H1 (cell line): ENCODE measurements around the gene TGFBI. TPM values are rescaled to one million over a fixed set of nuclear protein-coding genes. Genes with fewer than 3 reads are reported as not detected.

ENCODE experiments used
- BACH1 ChIP-seq: IDR thresholded peaks from 2 replicates; pipeline ENCODE4 v1.6.1; 2012; ENCODE audit warnings: low read length, improper control_type of control experiment
- CBX5 ChIP-seq: fragments of 300-800, 300-1000 bp; sonication (generic); IDR thresholded peaks from 2 replicates; pipeline ENCODE4 v1.7.1; 2016; ENCODE audit warnings: antibody characterized with exemption, low read length, low read depth
- HDAC6 ChIP-seq: IDR thresholded peaks from one replicate; pipeline ENCODE4 v1.7.1; 2012; ENCODE audit warnings: low read depth, mild to moderate bottlenecking, inconsistent platforms, low read length, moderate library complexity
- POLR2A ChIP-seq, 2 experiments: IDR thresholded peaks; 1 replicate in 1 of 2; 2 replicates in 1 of 2; pipeline ENCODE4 v1.6.1; 2011; ENCODE audit warnings: low read depth in 2 of 2, low read length in 2 of 2, mild to moderate bottlenecking in 2 of 2; ENCODE audit errors: control extremely low read depth in 1 of 2
- SIX5 ChIP-seq: IDR thresholded peaks from 2 replicates; pipeline ENCODE4 v1.6.1; 2011; ENCODE audit warnings: mild to moderate bottlenecking, low read depth, low read length
- SRF ChIP-seq: IDR thresholded peaks from 2 replicates; pipeline ENCODE4 v1.6.1; 2011; ENCODE audit warnings: mild to moderate bottlenecking, low read depth, low read length, moderate library complexity
- TAF1 ChIP-seq: IDR thresholded peaks from 2 replicates; pipeline ENCODE4 v1.6.1; 2011; ENCODE audit warnings: mild to moderate bottlenecking, low read depth, low read length
- TAF7 ChIP-seq: optimal IDR thresholded peaks from 2 replicates; pipeline ENCODE3; 2011; ENCODE audit warnings: low read depth, mild to moderate bottlenecking, inconsistent platforms, low read length, moderate library complexity, borderline replicate concordance
- TBP ChIP-seq: IDR thresholded peaks from 2 replicates; pipeline ENCODE4 v1.6.1; 2011; ENCODE audit warnings: low read depth, low read length, improper control_type of control experiment
- polyA plus RNA-seq, 7 experiments: library from polyadenylated mRNA; depleted of rRNA in 3 of 7; stranded (reverse) in 5 of 7; unstranded in 2 of 7; fragments of >200 nt in 5 of 7; fragments of 200-250 nt in 2 of 7; gene quantifications; 1 replicate in 5 of 7; 2 replicates in 1 of 7; 4 replicates in 1 of 7; pipeline versions ENCODE4 v1.2.1 to v1.2.3, GENCODE V29; 2011 to 2013; ENCODE audit warnings: missing spikeins in 2 of 7, mixed read lengths in 2 of 7
- total RNA-seq: library from RNA; stranded (reverse); fragmentation: NEBNext Ultra II Directional; extraction: Animal tissue kit (Norgen Biotek cat#: 25700); gene quantifications from 2 replicates; pipeline ENCODE4 v1.2.1, GENCODE V29; 2021
- TF ChIP-seq, protein P1 (sequence below): fragments of 300-600 bp; sonication (generic); IDR thresholded peaks from 2 replicates; pipeline ENCODE4 v1.7.1; 2012; ENCODE audit warnings: low read length, moderate library complexity, mild to moderate bottlenecking, inconsistent platforms; ENCODE audit not compliant: insufficient replicate concordance

Gene TGFBI
- total and polyA plus RNA-seq, 2 of the 8 experiments (the other 6 are each of a cell fraction or from before 2014, with no cell fraction given) = 6.0 to 8.5 TPM

- TF ChIP-seq, protein P1, sequence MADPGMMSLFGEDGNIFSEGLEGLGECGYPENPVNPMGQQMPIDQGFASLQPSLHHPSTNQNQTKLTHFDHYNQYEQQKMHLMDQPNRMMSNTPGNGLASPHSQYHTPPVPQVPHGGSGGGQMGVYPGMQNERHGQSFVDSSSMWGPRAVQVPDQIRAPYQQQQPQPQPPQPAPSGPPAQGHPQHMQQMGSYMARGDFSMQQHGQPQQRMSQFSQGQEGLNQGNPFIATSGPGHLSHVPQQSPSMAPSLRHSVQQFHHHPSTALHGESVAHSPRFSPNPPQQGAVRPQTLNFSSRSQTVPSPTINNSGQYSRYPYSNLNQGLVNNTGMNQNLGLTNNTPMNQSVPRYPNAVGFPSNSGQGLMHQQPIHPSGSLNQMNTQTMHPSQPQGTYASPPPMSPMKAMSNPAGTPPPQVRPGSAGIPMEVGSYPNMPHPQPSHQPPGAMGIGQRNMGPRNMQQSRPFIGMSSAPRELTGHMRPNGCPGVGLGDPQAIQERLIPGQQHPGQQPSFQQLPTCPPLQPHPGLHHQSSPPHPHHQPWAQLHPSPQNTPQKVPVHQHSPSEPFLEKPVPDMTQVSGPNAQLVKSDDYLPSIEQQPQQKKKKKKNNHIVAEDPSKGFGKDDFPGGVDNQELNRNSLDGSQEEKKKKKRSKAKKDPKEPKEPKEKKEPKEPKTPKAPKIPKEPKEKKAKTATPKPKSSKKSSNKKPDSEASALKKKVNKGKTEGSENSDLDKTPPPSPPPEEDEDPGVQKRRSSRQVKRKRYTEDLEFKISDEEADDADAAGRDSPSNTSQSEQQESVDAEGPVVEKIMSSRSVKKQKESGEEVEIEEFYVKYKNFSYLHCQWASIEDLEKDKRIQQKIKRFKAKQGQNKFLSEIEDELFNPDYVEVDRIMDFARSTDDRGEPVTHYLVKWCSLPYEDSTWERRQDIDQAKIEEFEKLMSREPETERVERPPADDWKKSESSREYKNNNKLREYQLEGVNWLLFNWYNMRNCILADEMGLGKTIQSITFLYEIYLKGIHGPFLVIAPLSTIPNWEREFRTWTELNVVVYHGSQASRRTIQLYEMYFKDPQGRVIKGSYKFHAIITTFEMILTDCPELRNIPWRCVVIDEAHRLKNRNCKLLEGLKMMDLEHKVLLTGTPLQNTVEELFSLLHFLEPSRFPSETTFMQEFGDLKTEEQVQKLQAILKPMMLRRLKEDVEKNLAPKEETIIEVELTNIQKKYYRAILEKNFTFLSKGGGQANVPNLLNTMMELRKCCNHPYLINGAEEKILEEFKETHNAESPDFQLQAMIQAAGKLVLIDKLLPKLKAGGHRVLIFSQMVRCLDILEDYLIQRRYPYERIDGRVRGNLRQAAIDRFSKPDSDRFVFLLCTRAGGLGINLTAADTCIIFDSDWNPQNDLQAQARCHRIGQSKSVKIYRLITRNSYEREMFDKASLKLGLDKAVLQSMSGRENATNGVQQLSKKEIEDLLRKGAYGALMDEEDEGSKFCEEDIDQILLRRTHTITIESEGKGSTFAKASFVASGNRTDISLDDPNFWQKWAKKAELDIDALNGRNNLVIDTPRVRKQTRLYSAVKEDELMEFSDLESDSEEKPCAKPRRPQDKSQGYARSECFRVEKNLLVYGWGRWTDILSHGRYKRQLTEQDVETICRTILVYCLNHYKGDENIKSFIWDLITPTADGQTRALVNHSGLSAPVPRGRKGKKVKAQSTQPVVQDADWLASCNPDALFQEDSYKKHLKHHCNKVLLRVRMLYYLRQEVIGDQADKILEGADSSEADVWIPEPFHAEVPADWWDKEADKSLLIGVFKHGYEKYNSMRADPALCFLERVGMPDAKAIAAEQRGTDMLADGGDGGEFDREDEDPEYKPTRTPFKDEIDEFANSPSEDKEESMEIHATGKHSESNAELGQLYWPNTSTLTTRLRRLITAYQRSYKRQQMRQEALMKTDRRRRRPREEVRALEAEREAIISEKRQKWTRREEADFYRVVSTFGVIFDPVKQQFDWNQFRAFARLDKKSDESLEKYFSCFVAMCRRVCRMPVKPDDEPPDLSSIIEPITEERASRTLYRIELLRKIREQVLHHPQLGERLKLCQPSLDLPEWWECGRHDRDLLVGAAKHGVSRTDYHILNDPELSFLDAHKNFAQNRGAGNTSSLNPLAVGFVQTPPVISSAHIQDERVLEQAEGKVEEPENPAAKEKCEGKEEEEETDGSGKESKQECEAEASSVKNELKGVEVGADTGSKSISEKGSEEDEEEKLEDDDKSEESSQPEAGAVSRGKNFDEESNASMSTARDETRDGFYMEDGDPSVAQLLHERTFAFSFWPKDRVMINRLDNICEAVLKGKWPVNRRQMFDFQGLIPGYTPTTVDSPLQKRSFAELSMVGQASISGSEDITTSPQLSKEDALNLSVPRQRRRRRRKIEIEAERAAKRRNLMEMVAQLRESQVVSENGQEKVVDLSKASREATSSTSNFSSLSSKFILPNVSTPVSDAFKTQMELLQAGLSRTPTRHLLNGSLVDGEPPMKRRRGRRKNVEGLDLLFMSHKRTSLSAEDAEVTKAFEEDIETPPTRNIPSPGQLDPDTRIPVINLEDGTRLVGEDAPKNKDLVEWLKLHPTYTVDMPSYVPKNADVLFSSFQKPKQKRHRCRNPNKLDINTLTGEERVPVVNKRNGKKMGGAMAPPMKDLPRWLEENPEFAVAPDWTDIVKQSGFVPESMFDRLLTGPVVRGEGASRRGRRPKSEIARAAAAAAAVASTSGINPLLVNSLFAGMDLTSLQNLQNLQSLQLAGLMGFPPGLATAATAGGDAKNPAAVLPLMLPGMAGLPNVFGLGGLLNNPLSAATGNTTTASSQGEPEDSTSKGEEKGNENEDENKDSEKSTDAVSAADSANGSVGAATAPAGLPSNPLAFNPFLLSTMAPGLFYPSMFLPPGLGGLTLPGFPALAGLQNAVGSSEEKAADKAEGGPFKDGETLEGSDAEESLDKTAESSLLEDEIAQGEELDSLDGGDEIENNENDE = no peak
- TF ChIP-seq TAF7 (no peak), HDAC6 (no peak), BACH1 (no peak), CBX5 (no peak), TAF1 (no peak), POLR2A (IDR thresholded peaks at IDR 0.05; ENCODE audit: control extremely low read depth in 1 of 2, low read depth in 2 of 2, low read length in 2 of 2) (no peak), SIX5 (no peak), SRF (no peak), TBP (no peak)
These were observed 21.5 kb upstream of the TGFBI start (continued) for GRCh38 chr5:136007271-136007670.
